CD4-positive, alpha-beta T cell treated with Interleukin-10 for 1 hour (primary cell): ENCODE results near the gene DTYMK.

Source experiments
- DNase-seq: peaks from one replicate; pipeline ENCODE4 v3.0.0-alpha.2; 2020

Gene DTYMK

DNA sequence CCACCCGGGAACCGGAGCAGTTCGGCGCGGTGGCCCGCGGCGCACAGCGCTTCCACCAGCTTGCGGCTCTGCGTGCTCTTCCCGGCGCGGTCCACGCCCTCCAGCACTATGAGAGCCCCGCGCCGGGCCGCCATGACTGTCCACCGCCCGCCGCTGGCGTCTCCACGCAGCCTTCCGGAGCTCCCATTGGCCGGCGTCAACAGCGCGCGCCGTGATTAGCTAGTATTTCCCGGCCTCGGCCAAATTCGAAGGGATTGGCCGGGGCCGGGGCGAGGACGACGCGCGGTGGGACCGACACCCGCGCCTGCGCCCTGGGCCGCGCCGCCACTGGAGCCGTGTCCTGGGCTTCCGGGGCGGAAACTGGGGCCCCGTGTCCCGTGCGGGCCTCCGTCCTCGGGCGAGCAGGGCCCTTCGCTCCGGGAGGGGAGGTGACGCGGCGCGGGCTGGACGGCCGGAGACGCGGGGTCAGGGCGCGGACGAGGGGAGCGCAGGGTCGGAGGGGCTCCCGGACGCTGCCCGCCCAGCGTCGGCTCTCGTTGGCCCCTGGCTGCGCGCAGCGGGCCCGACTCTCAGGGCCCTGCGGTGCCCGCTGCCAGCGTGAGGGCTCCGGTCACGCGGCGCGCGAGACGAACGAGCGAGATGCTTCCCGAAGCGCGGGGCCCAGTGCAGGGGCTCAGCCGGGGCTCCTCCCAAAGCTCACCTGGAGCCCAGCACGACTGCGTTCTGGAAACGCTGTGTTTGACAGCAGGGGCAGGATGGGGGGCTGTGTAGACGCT lies at the start of gene DTYMK:
Gene DTYMK (minus strand): TSS at position 166 of the 776 bp plus-strand sequence. CDS start 32 bp downstream, at position 134.
- DNase-seq = peak; percentile 96

- no peak for DNase-seq
Observed at GRCh38 chr2:241736111-241736510, 49.5 kb upstream of the DTYMK start.

DNA sequence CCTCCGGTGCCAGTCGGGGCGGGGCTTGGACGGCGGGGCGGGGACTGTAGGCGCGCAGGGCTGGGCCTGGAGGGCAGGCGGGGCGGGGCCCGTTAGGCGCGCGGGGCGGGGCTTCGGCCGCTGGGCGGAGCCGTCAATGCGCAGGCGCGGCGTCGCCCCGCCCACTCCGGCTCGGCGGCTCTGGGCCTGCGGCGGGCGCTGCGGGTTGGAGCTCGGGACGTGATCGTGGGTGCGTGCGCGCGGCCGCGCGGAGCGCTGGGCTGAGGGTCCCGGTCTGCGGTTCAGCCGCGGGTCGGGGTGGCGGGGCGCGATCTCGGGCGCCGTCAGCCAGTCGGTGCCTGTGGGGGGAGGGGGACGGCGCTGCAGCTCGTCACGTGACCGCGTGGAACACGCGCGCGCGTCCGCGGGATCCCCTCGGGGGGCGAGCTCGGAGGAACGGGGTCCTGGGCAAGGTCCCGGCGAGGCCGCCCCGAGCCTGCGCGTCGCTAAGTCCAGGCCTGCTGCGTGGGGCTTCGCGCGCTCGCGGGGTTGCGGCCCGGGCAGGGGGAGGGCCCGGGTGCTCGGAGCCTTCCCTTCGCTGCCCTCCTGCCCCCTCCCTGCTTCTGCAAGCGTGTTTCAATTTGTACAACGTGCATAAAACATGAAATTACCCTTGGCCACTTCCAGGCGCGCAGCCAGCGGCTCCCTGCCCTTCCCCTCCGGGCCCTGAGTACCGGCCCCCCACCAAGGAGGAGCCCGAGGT lies 48.0 kb upstream of the DTYMK start, which contains the start of gene D2HGDH:
Gene D2HGDH (plus strand): TSS at position 164 of the 742 bp plus-strand sequence. CDS start 595 bp downstream, outside the sequence.
- DNase-seq = peak; percentile 92

- DNase-seq = no peak
Observed at GRCh38 chr2:241734208-241734466, 47.5 kb upstream of the DTYMK start.

- DNase-seq = no peak
Observed at GRCh38 chr2:241733391-241734207, 47.0 kb upstream of the DTYMK start.

DNA sequence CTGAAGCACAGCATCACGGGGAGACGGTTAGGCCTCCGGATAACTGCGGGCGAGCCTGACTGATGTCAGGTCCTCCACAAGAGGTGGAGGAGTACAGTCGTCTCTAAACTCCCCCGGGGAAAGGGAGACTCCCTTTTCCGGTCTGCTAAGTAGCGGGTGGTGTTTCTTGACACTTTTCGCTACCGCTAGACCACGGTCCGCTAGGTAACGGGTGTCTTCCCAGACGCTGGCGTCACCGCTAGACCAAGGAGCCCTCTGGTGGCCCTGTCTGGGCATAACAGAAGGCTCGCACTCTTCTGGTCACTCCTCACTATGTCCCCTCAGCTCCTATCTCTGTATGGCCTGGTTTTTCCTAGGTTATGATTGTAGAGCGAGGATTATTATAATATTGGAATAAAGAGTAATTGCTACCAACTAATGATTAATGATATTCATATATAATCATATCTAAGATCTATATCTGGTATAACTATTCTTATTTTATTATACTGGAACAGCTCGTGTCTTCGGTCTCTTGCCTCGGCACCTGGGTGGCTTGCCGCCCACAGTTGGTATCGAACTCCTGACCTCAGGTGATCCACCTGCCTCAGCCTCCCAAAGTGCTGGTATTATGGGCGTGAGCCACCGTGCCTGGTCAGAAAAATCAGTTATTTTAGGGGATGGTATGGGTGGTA lies 46.0 kb upstream of the DTYMK start:
- peak; percentile 62 for DNase-seq

DNA sequence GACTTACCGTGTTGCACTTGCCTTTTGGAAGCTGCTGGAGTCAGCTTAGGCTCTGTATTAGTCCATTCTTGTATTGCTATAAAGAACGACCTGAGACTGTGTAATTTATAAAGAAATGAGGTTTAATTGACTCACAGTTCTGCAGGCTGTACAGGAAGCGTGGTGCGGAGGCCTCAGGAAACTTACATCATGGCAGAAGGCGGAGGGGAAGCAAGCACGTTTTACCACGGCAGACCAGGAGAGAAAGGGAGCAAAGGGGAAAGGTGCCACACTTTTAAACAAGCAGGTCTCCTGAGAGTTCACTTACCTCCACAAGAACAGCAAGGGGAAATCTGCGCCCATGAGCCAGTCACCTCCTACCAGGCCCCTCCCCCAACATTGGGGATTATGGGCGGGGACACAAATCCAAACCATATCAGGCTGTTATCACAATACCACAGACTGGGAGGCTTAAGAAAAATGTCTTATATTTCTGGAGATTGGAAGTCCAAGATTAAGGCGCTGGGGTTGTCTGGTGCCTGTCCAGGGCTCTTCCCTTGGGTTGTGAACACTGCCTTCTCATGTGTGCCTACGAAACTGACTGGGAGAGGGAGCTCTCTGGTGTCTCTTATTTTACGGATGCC lies 44.2 kb upstream of the DTYMK start:
- DNase-seq = no peak

- no peak for DNase-seq
Observed at GRCh38 chr2:241729868-241730267, 43.3 kb upstream of the DTYMK start.

GRCh38 chr2:241728627-241729026 lies 42.0 kb upstream of the DTYMK start:
- no peak for DNase-seq

GRCh38 chr2:241728000-241728399 lies 41.4 kb upstream of the DTYMK start:
- no peak for DNase-seq

DNA sequence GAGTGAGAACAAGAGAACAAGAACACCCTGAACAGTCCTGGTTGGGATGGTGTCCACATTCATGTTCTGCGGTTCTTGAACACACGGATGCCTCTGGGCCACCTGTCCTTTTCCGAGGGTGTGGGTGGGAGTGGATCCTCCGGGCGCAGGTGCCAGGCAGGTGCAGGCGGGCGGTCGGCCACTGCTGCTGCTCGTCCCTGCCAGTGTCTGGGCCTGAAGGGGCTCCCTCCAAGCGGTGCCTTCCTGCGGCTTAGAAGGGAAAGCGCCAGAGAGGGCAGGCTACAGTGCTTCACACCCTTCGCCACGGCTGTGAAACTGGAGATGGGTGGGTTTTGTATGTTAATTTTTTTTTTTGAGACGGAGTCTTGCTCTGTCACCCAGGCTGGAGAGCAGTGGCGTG lies 39.8 kb upstream of the DTYMK start:
- DNase-seq = no peak

GRCh38 chr2:241724975-241725870 lies 38.6 kb upstream of the DTYMK start:
- no peak for DNase-seq

DNA sequence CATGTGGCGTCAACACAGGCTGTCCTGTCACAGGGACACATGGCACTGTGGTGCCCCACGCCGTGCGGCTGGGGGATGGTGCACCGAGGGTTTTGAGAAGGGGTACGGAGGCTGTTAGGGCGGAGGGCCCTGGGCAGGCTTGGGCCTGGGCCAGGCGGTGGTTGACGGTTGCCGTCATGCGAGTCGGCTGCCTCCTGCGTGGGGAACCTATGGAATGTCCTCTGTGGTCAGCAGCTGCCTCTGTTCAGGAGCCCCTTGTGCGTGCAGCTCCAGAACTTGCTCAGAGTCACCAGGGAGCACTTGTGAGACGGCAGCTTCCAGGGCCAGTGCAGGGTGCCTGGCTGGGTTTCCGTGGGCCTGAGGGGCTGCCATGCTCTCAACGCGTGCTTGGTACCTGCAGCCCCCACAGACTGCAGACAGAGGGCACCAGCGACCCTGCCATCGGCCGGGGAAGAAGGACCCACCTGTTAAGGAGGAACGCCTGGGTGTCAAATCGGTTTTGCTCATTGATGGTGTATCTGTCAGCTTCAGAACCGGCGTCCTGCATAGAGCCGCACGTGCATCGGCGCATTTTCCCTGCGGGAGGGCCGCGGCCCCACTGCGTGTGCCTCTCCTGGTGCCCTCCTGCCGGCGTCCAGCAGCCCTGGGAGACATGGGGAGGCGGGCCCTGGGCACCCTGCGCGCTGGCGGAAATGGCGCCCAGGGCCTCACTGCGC lies 37.8 kb upstream of the DTYMK start:
- peak; percentile 44 for DNase-seq

GRCh38 chr2:241722896-241723454 lies 36.4 kb upstream of the DTYMK start:
- no peak for DNase-seq

- DNase-seq = no peak
Observed at GRCh38 chr2:241721852-241722251, 35.2 kb upstream of the DTYMK start.

- no peak for DNase-seq
Observed at GRCh38 chr2:241720560-241720959, 33.9 kb upstream of the DTYMK start.

- DNase-seq = no peak
Observed at GRCh38 chr2:241720099-241720498, 33.5 kb upstream of the DTYMK start.

DNA sequence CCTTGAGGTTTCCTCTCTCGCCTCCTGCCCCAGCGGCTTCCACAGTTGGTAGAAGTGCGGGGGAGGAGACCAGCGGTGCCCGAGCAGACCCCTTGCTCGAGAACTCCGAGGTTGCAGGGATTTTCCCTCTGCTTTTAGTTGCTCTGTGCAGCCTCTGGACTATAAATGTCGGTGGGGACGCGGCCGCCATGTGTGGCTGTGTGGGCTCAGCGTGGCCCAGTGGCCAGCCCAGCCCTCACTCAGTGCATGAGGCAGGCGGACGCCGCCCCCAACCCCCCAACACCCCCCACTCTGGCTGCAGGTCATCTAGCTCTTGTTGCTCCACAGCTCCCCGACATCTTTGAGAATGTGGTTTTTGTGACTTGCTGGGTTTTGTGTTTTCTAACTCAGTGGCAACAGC lies 32.5 kb upstream of the DTYMK start:
- DNase-seq = no peak

DNA sequence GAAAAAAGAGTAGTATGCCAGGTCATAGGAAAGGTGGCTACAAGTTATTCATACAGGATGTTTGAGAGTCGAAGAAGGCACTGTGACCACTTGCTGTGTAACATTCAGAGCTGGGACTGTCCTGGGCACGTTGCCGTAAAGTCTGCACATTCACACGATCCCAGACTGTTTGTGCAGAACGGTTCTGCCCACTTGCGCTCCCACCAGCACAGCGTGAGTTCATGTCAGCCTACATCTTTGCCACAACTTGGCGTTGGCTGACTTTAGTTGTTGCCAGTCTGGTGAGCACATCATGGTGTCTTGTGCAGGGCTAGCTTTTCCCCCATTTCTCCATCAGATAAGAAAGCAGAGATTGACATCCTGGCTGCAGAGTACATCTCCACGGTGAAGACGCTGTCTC lies 22.3 kb upstream of the DTYMK start:
- no peak for DNase-seq

GRCh38 chr2:241706537-241706936 lies 19.9 kb upstream of the DTYMK start:
- no peak for DNase-seq
